GM18867 (cell line): ENCODE results near the gene TOR2A.
"Not testable (repeated sequence)": the region's sequence is repeated elsewhere in the genome, so short reads cannot be mapped to it uniquely, and the experiment has no call there.

Experiments
- ATAC-seq: cut with Tn5 transposase; IDR thresholded peaks from one replicate; pipeline ENCODE4 v1.9.1; 2021; ENCODE audit warnings: mild to moderate bottlenecking, moderate library complexity; ENCODE audit not compliant: unreplicated experiment

TOR2A gene

GRCh38 chr9:127734747-127735529 lies at the start of gene TOR2A:
TSS of gene TOR2A (minus strand) at chr9:127735294. CDS start at chr9:127735270, 24 bp downstream.
- ATAC-seq, result peak; percentile 84

GRCh38 chr9:127783111-127784008 lies 48.3 kb upstream of the TOR2A start:
- ATAC-seq, result no peak

GRCh38 chr9:127781806-127782205 lies 46.7 kb upstream of the TOR2A start:
- ATAC-seq, result no peak

GRCh38 chr9:127780909-127781308 lies 45.8 kb upstream of the TOR2A start:
- not testable (repeated sequence) for ATAC-seq

- ATAC-seq, result no peak
Measured at GRCh38 chr9:127780126-127780885, 45.2 kb upstream of the TOR2A start.

GRCh38 chr9:127779136-127779981 lies 44.3 kb upstream of the TOR2A start:
- peak; percentile 44 for ATAC-seq

GRCh38 chr9:127778280-127779135 lies 43.4 kb upstream of the TOR2A start, which contains the start of gene SH2D3C:
TSS of gene SH2D3C (minus strand) at chr9:127778666. CDS start at chr9:127778627, 39 bp downstream.
- peak; percentile 33 for ATAC-seq

- no peak for ATAC-seq
Measured at GRCh38 chr9:127777368-127777980, 42.4 kb upstream of the TOR2A start.

GRCh38 chr9:127776924-127777289 lies 41.8 kb upstream of the TOR2A start:
- no peak for ATAC-seq

GRCh38 chr9:127776195-127776923 lies 41.3 kb upstream of the TOR2A start:
- no peak for ATAC-seq

- no peak for ATAC-seq
Measured at GRCh38 chr9:127773981-127774380, 38.9 kb upstream of the TOR2A start.

GRCh38 chr9:127773272-127773671 lies 38.2 kb upstream of the TOR2A start:
- no peak for ATAC-seq

GRCh38 chr9:127772603-127773002 lies 37.5 kb upstream of the TOR2A start:
- ATAC-seq, result no peak

- no peak for ATAC-seq
Measured at GRCh38 chr9:127771570-127772189, 36.6 kb upstream of the TOR2A start.

GRCh38 chr9:127770905-127771569 lies 35.9 kb upstream of the TOR2A start:
- peak; percentile 86 for ATAC-seq

GRCh38 chr9:127770583-127770904 lies 35.5 kb upstream of the TOR2A start:
- no peak for ATAC-seq

- no peak for ATAC-seq
Measured at GRCh38 chr9:127769929-127770582, 35.0 kb upstream of the TOR2A start.
